NCI-H1417 (cell line): Measurements from ENCODE around the gene NOTCH1.

ENCODE experiments used
- DNase-seq, 3 experiments: peaks; one replicate each; lab custom pipeline; 2025; lab: John Stamatoyannopoulos, UW

NOTCH1 gene

DNA sequence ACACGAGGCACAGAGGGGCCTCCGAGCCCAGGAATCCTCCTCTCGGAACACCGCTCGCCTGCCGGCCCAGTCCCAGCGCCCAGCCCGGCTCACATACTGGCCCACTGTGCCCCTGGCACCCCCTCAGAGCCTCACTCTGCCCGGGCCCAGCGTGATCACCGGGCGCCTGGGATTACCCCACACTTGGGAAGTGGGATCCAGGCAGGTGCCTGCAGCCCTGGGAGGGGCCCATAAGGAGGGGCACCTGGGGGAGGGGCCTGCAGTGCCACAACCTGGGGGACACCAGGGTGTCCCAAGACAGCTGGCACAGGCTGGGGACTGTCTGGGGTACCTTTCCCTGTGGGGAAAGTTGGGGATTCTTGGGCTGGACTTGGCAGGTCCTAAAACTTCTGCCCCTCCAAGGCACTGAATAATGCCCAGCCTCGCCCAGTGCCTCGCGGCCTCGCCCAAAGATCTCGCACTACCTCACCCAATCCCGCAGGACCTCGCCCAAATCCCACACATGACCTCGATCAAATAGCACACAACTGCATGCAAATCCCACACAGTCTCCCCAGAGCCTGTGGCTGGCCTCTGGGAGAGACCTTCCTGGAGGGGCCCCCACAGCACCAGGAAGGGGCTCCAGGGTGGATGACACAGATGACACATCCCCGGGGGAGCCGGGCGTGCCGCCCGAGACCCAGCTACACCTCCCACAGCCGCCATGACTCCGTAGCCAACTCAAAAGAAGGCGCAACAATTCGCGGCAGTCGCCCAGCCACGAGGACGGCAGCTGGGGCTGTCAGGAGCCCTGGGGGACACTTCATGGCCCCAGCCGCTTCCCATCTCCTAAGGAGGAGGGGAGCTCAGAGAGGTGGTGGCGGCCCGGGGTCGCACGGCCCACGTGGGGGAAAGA lies 13.7 kb downstream of the NOTCH1 start:
- no peak for DNase-seq

DNA sequence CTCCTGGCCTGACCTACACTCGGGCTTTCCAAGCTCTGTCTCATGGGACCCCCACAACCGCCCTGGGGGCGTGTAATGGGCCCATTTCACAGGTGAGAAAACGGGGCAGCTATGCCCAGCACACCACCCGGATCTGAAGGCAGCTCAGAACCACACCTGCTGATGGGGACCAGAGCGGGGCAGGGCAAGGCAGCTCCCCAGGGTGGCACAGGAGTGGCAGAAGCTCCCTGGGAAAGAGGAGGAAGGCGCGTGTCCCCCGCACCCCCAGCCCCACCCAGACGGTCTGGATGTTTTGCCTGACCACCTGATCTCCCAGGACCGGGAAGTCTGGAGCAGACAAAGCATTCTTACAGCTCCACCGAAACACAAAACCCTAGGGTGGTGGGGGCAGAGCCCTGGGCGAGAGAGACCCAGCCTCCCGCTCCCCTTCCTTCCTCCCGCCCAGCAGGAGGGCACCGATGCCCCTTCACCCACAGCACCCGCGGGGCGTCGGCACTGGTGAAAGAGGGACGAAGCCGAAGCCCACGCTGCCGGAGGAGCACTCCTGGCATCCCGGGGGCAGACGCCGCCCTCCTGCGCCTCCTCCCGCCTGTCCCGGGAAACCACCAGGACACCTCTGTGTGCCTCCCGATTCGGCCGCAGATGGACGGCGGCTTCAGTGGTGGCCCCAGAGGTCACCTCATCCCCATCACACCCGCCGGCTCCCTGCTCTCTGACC lies 14.5 kb downstream of the NOTCH1 start:
- no peak for DNase-seq

DNA sequence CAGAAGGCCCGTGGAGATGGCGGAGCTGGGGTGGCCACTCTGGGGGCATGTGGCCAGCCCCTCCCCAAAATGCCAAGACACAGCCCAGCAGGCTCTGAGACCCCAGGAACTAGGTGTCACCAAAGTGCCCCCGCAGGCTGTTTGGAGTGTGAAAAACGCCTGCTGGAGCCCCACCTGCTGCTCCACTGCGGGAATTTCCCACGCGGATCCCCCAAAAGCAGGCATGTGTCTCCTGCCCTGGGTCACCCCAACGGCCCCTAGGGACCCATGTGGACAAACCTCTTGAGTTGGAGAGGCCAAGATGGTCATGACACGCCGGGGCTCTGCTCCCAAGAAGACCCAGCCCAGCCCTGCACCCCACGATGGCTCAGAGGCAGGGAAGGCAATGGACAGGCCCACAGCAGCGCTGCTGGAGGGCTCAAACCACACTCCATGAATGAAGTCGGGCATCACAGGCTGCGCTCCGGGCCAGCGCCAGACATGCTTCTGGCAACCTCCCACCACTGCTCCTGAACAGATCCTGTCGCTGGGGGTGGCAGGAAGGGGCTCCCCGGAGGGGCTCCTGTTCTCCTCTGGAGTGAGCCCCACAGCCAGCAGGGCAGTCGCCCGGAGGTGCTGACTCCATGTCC lies 15.3 kb downstream of the NOTCH1 start:
- DNase-seq = no peak

DNA sequence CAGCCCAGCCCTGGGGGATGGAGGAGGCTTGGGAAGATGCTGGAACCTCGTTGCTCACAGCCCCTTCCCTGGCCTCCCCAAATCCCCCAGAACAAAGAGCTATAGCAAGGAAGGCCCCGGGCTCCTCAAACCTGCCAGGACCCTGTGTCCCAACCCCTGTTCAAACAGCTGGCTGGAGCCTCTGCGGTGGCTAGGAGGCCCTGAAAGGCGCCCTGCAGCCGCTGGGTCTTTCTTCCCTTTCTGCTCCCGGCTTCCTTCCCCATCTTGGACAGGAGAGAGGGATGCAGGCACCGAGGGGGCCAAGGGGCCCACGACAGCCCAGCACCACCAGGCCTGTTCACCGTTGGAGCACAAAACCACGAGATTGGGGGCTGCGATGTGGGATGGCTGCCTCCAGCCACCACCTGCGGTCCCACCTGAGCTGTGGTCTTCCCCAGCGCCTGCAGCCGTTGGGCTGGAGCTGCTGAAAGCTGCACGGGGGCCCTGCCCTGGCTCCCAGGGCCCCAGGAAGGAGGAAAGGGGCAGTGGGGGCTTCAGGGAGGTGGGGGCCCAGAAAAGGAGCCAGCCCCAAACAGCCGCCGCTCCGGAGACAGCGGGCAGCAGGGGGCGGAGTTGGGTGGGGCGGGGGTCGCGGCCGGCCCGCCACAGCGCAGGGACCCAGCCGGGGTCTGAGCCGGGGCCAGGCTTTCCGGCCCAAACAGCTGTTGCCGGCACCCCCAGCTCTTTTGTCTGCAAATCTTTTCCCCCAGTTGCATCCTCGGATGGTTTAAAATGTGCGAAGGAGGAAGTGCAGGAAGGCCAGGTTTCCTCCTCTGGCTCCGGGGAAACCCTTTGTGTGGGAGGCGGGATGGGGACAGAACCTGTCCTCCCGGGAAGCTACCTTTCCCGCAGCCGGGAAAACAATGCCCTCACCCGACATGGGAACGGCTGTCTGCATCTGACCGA lies 16.1 kb downstream of the NOTCH1 start:
- no peak for DNase-seq

DNA sequence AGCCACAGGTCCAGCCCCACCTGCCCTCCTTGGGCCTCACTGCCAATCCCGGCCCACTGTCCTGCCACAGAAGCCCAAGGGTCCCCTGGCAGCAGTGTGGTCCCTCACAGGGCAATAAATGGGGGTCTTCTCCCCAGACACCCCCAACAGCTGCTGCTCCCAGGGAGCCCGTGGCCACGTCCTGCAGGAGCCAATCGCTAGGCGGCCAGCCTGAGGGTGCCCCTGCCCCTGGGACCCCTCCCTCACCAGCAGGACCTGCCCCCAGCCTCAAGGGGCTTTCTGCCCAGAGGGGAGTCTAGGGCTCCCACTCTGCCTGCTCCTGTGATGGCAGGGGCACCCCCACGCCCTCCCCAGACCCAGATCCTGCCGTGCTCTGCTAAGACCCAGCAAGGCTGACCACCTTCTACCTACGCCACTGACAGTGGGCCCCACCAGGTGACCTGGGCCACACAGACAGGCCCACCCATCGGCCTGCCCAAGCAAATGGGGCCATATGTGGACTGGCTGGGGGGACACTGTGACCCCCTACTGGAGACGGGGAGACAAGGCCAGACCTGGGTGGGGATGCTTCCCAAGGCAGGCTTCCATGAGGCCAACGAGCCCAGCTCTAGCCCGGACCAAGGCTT lies 17.0 kb downstream of the NOTCH1 start:
- DNase-seq = no peak

DNA sequence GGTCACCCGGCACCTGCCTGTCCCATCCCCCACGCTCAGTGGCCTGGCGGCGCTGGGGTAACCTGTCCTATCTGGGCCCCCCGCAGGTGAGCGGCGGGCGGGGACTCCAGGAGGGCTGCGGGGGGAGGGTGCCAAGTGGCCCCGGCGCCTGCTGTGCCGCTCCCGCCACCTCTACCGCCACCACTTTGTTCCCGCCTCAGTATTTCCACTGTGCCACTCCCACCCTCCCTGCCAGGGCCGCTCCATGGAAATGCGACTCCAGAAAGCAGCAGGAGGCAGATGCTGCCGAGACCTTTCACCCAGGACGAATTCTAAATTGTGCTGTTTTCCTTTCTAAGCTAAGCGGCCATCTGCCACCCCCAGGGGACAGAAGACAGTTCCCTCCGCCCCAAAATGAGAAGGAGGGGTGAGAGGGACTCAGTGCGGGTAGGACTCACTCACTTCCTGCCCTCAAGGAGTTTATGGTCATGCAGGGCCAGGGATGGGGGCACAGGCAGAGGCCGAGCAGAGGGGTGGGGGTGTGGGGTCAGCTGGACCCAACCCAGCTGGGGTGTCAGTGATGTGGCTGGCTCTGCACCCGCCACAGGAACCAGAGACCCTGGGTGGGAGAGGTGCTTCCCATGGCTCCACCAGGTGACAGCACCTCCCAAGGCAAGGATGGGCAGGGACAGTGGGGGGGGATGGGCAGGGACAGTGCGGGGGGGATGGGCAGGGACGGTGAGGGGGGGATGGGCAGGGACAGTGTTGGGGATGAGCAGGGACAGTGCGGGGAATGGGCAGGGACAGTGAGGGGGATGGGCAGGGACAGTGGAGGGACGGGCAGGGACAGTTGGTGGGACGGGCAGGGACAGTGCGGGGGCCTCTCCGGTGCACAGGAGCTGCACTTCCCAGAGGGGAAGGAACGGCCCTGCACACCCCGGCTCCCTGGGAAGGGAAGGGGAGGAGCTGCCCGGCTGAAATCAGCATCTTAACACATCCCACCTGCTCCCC lies 17.8 kb downstream of the NOTCH1 start:
- peak; percentile 56 to 95 (median 88) for DNase-seq

DNA sequence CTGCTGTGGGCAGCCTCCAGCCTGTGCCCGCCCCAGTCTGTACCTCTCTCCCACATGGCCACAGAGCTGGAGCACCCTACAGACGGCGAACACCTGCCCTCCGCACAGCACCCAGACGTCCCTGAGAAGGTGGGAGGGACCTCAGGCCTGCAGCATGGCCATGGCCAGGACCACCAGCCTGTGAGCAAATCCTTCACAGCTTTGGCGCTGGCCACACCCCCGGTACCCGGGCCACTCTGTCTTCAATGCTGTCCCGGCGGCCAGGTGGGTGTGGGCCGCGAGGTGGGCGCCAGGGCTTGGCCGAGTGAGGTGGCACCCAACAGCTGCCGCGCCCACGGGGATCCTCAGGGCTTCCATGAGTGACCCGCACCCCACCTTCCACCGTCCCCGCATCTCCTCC lies 18.7 kb downstream of the NOTCH1 start:
- DNase-seq = peak in 2 of 3 experiments; percentile 84 to 89

DNA sequence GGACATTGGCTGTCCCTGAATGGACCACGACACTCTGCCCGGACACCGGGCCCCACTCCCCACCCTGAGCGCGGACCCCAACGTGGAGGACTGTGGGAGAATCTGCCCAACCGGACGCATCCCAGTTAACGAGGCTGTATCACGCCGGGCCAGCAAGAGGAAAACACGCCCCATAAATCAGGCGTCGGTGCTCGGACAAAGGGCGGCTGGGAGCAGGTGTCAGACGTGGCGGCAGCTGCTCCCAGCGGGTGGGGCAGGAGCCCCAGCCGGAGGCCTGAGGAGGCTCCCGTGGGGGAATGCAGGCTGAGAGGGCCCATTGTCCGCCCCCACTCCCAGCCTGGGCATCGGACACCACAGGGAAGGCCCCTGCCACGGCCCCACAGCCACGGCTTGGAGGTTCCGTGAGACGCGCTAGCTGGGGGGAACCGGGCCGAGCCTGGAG lies 19.2 kb downstream of the NOTCH1 start:
- DNase-seq = peak; percentile 45 to 96 (median 93)

DNA sequence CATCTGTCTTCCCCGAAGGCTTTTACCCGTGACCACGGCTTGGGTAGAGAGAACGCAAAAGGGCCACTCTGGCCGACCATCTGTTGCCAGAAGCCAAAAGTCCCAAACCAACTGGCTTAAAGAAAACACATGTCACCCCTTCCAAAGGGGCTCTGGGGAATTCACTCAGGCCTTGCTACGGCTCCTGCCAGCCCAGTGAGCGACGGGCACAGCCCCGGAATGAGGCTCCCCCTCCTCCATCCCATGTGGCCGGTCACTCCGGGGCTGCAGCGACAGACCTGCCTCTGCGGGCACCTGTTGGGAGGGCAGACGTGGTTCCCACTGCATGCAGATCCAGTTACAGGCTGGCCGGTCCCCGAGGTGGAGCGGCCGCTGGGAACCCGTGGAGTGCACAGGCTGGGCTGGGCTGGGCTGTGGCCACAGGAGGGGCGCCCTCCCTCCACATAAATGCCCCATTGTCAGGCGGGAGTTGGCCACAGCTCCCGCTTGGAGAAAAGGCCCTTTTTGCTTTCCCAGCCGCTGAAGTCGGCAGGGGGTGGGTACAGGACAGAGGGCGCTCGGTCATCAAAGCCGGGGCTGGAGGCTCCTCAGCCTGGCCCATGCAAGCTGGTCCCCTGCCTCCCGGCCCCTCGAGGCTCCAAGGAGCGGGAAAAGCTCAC lies 19.9 kb downstream of the NOTCH1 start:
- peak; percentile 15 to 87 (median 81) for DNase-seq

DNA sequence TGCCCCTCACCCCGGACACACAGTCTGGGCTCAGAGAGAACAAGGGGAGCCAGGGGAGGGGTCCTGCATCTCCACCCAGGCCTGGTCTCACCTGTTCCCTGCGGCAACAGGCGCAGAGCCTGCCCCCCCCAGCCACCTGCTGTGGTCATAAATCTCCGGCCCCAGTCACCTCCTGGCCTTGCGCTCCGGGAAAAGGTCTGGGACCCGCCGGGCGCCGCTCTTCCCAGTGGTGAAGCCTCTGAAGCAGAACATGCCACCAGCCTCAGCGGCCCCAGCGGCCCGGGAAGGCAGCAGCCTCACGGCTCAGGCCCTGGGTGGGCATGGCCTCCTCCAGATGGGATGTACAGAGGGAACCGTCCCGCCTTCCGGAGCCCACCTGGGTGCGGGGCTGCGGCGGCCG lies 20.6 kb downstream of the NOTCH1 start:
- DNase-seq = peak in 2 of 3 experiments; percentile 65 to 85

DNA sequence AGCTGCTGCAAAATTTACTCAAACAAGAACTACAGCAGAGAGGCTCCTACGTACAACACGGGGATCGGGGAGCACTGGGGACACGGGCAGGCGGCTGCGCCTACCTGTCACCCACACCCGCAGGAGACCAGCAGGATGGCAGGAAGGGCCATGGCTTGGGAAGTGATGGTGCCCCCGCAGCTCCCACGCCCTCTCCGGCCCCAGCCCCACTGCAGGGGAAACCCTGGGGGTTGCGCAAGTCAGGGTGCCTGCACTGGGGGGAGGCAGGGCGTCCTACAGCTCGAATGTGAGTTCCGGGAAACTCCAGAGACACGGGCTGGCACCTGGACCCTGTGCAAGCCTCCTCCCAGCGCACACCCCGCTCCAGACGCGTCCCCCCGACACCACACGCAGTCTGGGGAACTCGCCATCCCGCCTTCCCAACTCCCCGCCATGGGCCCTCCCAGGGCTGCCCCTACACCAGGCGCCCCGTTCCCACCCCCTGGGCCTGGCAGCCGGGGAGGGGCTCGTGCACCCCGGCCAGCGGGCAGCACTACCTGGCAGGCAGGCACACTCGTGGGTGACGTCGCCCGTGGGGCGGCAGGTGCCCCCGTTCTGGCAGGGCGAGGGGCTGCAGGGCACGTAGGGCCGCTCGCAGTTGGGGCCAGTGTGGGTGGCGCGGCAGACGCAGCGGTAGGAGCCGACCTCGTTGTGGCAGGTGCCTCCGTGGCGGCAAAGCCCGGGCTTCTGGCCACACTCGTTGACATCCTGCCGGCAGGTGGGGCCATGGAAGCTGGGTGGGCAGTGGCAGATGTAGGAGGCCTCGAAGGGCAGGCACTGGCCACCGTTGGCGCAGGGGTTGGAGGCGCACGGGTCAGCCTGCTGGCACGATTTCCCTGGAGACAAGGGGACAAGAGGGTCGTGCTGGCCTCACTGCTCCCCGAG lies 23.3 kb downstream of the NOTCH1 start:
- DNase-seq = no peak

DNA sequence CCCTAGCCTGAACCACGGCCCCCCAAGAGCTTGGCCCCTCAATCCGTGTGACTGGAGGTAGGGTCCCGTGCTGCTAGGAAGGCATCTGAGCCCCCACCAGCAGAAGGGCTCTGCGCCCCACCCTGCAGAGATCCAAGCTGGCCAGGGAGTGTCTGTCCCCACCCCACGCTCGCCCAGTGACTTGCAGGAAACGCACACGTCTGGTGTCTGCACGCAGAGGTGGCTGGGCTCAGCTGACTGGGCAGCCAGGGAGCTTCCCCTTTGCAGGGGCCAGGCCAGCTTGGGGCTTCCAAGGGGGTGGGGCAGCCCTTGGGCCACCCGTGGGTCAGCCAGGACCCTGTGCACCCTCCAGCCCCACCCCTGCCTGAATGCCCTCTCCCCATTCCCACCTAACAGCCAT lies 24.3 kb downstream of the NOTCH1 start:
- DNase-seq = no peak

DNA sequence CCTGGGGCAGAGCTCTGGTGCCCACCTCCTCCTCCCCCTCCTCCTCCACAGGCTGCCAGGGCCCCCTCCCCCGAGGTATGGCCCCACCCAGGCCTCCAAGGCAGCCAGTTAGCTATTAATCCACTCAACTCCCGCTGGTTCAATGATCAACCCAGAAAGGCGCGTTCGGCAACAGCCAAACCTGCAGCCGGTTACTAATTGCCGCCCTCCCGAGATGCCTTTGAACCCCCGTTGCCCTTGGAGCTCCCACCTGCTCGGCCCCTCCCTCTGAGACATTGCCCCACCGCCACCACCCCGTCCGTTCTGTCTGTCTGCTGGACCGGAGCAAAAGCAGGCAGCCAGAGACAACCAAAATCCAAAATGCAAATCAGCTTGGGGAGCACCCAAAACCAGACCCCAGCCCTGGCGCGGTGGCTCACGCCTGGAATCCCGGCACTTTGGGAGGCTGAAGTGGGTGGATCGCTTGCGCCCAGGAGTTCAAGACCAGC lies 25.8 kb downstream of the NOTCH1 start:
- DNase-seq = peak in 2 of 3 experiments; percentile 68 to 81

DNA sequence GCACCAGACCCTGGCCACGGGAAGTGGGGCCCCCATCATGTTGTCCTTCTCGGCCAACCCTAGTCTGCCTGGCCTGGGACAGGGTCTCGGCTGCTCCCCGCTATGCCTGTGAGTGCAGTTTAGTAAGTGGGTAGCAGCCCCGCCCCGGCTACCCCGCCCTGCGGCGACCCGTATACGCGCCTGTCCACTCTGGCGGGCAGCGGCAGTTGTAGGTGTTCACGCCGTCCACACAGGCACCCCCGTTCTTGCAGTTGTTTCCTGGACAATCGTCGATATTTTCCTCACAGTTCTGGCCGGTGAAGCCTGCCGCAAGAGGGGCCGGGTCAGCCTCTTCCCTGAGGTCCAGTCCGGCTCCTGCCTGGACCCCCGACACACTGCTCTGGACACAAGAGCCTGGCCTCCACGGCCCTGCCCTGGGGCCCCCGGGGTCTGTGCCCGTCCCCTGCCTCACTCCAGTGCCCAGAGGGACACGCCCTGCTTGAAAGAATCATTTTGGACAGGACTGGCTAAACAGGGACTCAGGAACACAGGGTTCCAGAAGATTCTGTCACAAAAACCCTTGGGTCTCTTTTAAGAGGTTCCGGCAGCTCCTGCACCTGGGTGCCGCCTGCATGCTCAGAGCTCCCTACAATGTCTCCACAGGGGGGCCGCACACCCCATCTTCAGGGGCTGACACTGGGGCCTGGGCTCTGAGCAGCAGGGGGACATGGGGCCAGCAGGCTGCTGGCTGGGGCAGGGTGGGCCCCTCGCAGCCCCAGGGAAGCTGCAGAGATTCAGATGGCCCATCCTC lies 26.4 kb downstream of the NOTCH1 start:
- no peak for DNase-seq

DNA sequence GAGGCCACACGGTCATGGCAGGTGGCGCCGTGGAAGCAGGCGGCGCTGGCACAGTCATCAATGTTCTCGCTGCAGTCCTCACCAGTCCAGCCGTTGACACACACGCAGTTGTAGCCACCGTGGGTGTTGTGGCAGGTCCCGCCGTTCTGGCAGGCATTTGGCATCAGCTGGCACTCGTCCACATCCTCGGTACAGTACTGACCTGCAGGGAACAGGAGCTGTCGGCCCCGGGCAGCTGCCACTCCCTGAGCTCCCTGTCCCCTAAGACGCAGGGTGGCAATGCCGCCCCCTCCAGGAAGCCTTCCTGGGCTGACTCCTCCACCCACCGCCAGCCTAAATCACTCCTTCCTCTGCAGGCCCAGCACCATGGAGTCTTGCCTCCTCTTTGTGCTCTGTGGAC lies 27.2 kb downstream of the NOTCH1 start:
- no peak for DNase-seq

DNA sequence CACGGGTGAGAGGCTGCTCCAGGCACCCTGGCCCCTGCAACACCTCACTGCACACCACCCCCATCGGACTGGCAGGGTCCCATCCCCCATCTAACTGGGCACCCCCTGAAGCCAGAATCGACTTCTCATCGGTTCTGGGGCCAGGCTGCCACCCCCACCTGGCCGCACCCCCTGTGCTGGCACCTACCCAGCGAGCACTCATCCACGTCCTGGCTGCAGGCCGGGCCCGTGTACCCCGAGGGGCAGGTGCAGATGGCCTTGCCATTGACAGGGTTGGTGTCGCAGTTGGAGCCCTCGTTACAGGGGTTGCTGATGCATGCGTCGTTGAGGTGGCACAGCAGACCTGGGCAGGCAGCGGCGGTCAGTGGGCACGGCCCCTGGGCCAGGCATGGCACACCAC lies 27.9 kb downstream of the NOTCH1 start:
- no peak for DNase-seq
